ENCODE measurements around the gene ACRBP.

- TF ChIP-seq CTCF (IDR thresholded peaks at IDR 0.05) (no peak), POLR2AphosphoS5 (IDR thresholded peaks at IDR 0.05) (no peak), POLR2A (IDR thresholded peaks at IDR 0.05) (no peak)
These were observed 55.1 kb downstream of the ACRBP start for GRCh38 chr12:6592087-6592486.

Measured in transverse colon (tissue), 4 donors.